22Rv1 (cell line): ENCODE results near the gene JPH3.
"Not testable (repeated sequence)": the region's sequence is repeated elsewhere in the genome, so short reads cannot be mapped to it uniquely, and the experiment has no call there.

ENCODE experiments used
- H3K27ac ChIP-seq: fragments of 450-650 bp; 2 replicates; pipeline ENCODE4 v1.5.1; 2017
- ZFX ChIP-seq: fragments of 450-650 bp; IDR thresholded peaks from 2 replicates; pipeline ENCODE4 v1.6.1; 2017; ENCODE audit warnings: antibody characterized with exemption, borderline replicate concordance
- TF ChIP-seq, protein P1 (sequence below): fragments of 450-650 bp; IDR thresholded peaks from 2 replicates; pipeline ENCODE4 v1.5.1; 2017; ENCODE audit warnings: mild to moderate bottlenecking

The JPH3 gene

DNA sequence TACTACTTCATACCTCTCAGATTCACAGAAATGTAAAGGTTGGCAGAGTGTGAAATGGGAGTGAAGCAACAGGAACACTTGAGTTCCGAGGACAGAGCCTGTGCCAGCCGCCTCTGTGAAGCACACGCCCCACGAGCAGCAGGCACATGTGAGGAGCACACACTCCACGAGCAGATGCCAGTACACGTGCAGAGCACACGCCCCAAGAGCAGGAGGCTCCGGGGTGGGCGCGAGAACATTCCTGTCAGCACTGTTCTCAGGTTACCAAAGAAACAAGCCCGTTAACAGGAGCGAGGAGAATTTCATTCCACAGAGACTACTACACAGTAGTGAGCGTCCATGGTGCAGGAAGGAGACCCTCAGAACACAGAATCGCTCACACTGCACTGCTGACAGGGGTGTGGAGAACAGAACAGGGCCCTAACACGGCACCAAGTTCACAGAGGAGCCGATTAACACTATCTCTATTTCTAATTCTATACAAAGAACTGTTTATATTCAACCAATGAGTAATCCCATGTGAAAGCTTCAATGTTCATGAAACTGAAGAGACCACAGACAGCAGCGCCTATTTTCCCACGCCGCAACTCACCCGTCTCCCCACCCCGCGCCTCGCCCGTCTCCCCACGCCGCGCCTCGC, 123.4 kb downstream of the JPH3 start:
- H3K27ac ChIP-seq, result no peak overlapping the region
- TF ChIP-seq ZFX, result no peak
- TF ChIP-seq, protein P1, sequence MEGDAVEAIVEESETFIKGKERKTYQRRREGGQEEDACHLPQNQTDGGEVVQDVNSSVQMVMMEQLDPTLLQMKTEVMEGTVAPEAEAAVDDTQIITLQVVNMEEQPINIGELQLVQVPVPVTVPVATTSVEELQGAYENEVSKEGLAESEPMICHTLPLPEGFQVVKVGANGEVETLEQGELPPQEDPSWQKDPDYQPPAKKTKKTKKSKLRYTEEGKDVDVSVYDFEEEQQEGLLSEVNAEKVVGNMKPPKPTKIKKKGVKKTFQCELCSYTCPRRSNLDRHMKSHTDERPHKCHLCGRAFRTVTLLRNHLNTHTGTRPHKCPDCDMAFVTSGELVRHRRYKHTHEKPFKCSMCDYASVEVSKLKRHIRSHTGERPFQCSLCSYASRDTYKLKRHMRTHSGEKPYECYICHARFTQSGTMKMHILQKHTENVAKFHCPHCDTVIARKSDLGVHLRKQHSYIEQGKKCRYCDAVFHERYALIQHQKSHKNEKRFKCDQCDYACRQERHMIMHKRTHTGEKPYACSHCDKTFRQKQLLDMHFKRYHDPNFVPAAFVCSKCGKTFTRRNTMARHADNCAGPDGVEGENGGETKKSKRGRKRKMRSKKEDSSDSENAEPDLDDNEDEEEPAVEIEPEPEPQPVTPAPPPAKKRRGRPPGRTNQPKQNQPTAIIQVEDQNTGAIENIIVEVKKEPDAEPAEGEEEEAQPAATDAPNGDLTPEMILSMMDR, result no peak

DNA sequence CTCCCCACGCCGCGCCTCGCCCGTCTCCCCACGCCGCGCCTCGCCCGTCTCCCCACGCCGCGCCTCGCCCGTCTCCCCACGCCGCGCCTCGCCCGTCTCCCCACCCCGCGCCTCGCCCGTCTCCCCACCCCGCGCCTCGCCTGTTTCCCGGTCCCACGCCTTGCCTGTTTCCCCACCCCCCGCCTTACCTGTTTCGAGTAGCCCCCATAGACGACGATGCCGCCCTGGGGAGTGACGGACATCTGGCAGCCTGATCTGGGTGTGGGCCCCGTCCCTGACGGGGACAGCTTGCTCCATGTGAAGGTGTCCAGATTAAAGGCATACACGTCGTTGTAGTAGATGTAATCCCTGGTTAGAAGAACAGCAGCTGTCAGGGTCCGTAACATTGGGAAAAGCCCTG, 124.3 kb downstream of the JPH3 start:
- not testable (repeated sequence) for H3K27ac ChIP-seq

DNA sequence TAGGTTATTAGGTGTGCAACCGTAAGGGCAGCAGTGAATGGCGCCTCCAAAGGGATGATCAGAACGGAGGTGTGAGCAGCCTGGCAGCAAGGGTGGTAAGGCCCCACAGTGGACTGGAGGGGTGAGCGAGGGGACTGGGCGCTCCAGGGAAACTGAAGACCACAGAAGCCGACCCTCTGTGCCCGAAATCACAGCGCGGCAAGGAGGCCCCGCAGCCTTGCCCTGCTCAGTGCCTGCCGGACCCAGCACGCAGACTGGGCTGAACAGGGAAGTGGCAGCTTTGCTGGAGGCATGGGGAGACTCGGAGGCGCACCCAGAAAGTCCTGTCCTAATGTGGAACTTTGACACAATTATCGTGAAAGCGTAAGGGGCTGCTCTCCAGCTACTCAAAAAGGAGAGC, 125.0 kb downstream of the JPH3 start:
- no peak overlapping the region for H3K27ac ChIP-seq
- TF ChIP-seq, protein P1, result no peak
- TF ChIP-seq ZFX, result no peak

DNA sequence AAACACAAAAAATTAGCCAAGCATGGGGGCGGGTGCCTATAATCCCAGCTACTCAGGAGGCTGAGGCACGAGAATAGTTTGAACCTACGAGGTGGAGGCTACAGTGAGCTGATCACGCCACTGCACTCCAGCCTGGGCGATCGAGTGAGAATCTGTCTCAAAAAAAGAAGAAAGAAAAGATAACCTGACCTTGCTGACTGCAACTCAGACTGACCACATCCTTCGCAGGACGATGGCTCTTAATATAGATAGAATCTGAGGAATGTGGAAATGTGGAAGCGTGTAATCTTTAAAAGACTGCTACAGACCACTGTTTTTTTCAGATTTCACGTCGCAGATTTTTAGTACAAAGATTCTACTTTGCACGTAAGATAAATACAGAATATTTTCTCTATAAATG, 125.7 kb downstream of the JPH3 start:
- TF ChIP-seq, protein P1, result no peak
- TF ChIP-seq ZFX, result no peak
- no peak overlapping the region for H3K27ac ChIP-seq

DNA sequence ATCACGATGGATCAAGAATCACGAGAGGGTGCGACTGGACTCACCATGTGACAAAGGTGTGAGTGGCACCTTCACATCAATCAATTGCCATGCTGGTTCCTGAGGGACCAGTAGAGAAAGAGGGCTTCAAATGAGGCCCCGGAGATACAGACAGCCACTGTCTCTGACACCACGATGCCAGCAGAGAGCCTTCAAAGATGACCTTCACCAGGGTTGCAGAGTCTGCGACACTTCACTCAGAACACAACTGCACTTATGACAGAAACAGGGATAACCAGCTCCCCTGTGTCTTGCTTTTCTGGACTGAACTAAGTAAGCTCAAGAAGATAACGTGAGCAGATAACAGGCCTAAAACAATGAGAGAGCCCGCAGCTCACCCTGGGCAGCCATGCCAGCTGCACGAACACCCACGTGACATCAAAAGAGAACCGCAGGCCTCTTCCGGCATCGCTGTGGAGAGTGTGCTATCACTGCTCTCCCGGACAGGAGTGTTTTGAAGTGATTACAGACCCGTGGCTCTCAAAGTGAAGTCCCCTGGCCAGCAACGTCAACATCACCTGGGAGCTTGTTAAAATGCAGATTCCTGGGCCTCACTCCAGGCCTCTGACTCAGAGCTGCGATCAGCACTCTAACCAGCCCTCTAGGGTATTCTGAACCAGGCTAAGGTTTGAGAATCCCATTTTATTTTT, 127.1 kb downstream of the JPH3 start:
- no peak overlapping the region for H3K27ac ChIP-seq
- no peak for TF ChIP-seq ZFX
- TF ChIP-seq, protein P1, result no peak

DNA sequence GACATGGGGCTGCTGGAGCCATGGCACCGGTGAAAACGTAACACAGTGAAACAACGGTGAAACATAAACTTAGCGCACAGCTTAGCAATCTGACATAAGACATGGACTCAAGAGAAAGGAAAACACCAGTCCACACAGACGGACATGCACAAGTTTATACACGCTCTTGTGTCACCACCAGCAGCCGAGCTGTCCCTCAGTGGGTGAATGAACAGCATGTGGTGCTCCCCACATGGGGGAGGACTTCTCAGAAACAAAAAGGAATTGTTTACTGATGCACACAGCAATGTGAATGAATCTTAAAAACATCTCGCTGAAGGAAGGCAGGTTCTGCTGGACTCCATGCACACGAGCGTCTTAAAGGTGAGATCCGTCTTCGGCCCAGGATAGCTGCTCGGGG, 129.3 kb downstream of the JPH3 start:
- no peak overlapping the region for H3K27ac ChIP-seq
- TF ChIP-seq, protein P1, result no peak
- no peak for TF ChIP-seq ZFX

DNA sequence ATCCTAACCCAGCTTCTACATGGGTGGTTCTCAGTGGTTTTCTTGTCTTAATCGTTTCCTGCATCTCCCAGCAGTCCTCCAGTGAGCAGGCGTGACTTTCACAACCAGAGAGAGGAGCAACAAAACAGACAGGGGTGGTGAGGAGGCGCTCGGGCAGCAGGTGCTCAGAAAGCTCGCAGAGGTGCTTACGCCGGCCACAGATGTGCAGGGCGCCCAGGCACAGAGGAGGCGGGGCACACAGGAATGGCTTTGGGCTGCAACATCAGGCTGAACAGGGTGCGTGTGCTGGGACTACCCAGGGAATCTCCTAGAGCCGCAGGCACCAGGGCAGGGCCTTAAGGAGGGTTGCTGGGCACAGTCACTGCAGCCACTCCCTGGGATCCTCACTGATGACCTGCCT, 130.9 kb downstream of the JPH3 start:
- H3K27ac ChIP-seq, result no peak overlapping the region
- TF ChIP-seq, protein P1, result no peak
- TF ChIP-seq ZFX, result no peak
